GM23248 (cell line): ENCODE data around the gene ALG14.

Experiments
- EZH2 ChIP-seq: fragments of 200-600 bp; sonication (generic); IDR thresholded peaks from 2 replicates; pipeline ENCODE4 v1.6.1; 2018; ENCODE audit warnings: antibody characterized with exemption, mild to moderate bottlenecking; ENCODE audit not compliant: insufficient read depth, poor library complexity, severe bottlenecking
- EZH2phosphoT487 ChIP-seq: fragments of 200-600 bp; sonication (generic); IDR thresholded peaks from 2 replicates; pipeline ENCODE4 v1.6.1; 2018; ENCODE audit warnings: antibody characterized with exemption, moderate library complexity, mild to moderate bottlenecking, low read depth; ENCODE audit not compliant: insufficient read depth

GRCh38 chr1:95094923-95095322 lies 22.2 kb upstream of the ALG14 start:
- TF ChIP-seq EZH2phosphoT487: no peak
- no peak for TF ChIP-seq EZH2
